EL (cell line): ENCODE results near the gene SLC25A10.
A peak's percentile ranks its signal among the peaks of the same experiment; 100 is the strongest.
"Not testable (repeated sequence)": the region's sequence is repeated elsewhere in the genome, so short reads cannot be mapped to it uniquely, and the experiment has no call there.

Experiments
- DNase-seq: peaks from one replicate; pipeline ENCODE4 v3.0.0-alpha.2; 2016

The SLC25A10 gene

GRCh38 chr17:81722184-81723120 lies 10.4 kb downstream of the SLC25A10 start:
- no peak for DNase-seq

GRCh38 chr17:81723651-81724209 lies 11.6 kb downstream of the SLC25A10 start:
- DNase-seq: no peak

GRCh38 chr17:81725439-81725838 lies 13.4 kb downstream of the SLC25A10 start:
- no peak for DNase-seq

GRCh38 chr17:81726004-81726403 lies 13.9 kb downstream of the SLC25A10 start:
- no peak for DNase-seq

- no peak for DNase-seq
These were observed 15.4 kb downstream of the SLC25A10 start for GRCh38 chr17:81727324-81728031.

GRCh38 chr17:81733507-81734404 lies 21.7 kb downstream of the SLC25A10 start:
- DNase-seq: peak; percentile 74

GRCh38 chr17:81734405-81735263 lies 22.6 kb downstream of the SLC25A10 start:
- DNase-seq: no peak

GRCh38 chr17:81735264-81736102 lies 23.4 kb downstream of the SLC25A10 start:
- peak; percentile 56 for DNase-seq

- no peak for DNase-seq
These were observed 26.1 kb downstream of the SLC25A10 start for GRCh38 chr17:81737947-81738800.

- DNase-seq: no peak
These were observed 26.8 kb downstream of the SLC25A10 start for GRCh38 chr17:81738801-81739393.

GRCh38 chr17:81739593-81739992 lies 27.5 kb downstream of the SLC25A10 start:
- not testable (repeated sequence) for DNase-seq

- no peak for DNase-seq
These were observed 28.4 kb downstream of the SLC25A10 start for GRCh38 chr17:81740395-81740961.

- DNase-seq: no peak
These were observed 29.0 kb downstream of the SLC25A10 start for GRCh38 chr17:81741049-81741593.

GRCh38 chr17:81741594-81742452 lies 29.7 kb downstream of the SLC25A10 start:
- no peak for DNase-seq
